Activated naive CD4-positive, alpha-beta T cell treated with anti-CD3 and anti-CD28 coated beads, Interleukin-2, amount 10 ng/mL, durations not matched to agents 7 days and 5 days (primary cell): ENCODE results near the gene ITGB2.

ENCODE experiments used
- CTCF ChIA-PET: fragments of 350-600 bp; sonication (Branson Sonifier 250); formaldehyde crosslinking; loops from one replicate; lab custom pipeline; 2021; ENCODE audit warnings: antibody characterized with exemption; lab: Charles Lee
- DNase-seq: peaks from one replicate; pipeline ENCODE4 v3.0.0-alpha.2; 2020
- H3K27ac Mint-ChIP-seq: one replicate; pipeline ENCODE4 v1.8.0; 2021; ENCODE audit warnings: mild to moderate bottlenecking, moderate library complexity, mixed read lengths
- H3K27me3 Mint-ChIP-seq: one replicate; pipeline ENCODE4 v1.8.0; 2021; ENCODE audit warnings: mild to moderate bottlenecking, mixed read lengths
- H3K36me3 Mint-ChIP-seq: one replicate; pipeline ENCODE4 v1.8.0; 2021; ENCODE audit warnings: mixed read lengths
- H3K4me1 Mint-ChIP-seq: one replicate; pipeline ENCODE4 v1.8.0; 2021; ENCODE audit warnings: mixed read lengths
- H3K4me3 Mint-ChIP-seq: one replicate; pipeline ENCODE4 v1.8.0; 2021; ENCODE audit warnings: mild to moderate bottlenecking, moderate library complexity, mixed read lengths
- H3K9me3 Mint-ChIP-seq: one replicate; pipeline ENCODE4 v1.8.0; 2021; ENCODE audit warnings: mixed read lengths

ITGB2 gene

DNA sequence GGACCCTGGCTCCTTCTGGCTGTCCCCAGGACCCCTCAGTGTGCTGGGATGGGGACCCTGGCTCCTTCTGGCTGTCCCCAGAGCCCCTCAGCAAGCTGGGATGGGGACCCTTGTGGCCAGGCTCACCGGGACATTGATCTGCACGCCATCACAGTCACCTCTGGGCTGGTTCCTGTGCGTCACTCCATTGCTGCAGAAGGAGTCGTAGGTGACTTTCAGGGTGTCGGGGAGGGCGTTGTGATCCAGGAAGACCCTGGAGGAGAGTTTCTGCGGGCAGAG lies 27.5 kb downstream of the ITGB2 start:
- no peak overlapping the region for H3K4me3 Mint-ChIP-seq
- peaks cover 16% of the 10 kb centered on the region for H3K4me1 Mint-ChIP-seq
- peak overlapping the region; percentile 60 for H3K27ac Mint-ChIP-seq
- CTCF ChIA-PET: interaction anchor here (0.9 to 4.4 kb wide), 9 partner anchors 14 to 94 kb away, joined by 3 to 68 read pairs (median 4); no protein-coding TSS in a partner anchor
- H3K9me3 Mint-ChIP-seq: no peaks in the 10 kb centered on the region
- H3K27me3 Mint-ChIP-seq: no peaks in the 10 kb centered on the region
- no peak for DNase-seq
- peaks cover 53% of the 10 kb centered on the region for H3K36me3 Mint-ChIP-seq

DNA sequence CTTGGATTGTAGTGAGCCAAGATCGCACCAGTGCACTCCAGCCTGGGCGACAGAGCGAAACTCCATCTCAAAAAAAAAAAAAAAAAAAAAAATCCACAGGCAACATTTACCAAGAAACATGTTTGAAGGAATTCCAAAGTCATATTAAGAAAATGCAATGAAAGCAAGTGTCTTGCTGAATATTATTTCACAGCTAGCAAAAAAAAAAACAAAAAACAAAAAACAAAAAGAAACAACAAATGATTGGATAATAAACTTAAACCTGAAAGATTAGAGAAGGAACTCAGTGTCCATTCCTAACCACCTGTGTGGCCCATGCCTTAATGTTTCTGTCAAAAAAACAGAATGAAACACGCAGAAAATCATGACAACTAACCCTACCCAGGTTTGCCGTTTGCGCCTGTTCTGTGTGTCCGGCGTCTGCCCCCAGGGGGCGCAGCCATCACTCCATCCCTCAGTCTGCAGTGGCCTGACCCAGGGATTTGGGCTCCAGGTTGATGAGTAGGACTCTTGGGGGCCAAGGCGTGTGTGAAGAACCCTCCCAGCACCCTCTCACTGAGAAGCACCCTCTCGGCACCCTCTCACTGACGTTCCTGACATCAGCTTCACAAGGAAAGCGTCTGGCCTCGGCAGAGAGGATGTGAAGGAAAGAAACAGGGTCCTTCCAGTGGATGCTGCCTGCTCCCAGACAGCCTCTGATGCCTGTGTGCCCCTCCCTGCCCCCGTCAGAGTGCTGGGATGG lies 28.0 kb downstream of the ITGB2 start:
- no peaks in the 10 kb centered on the region for H3K9me3 Mint-ChIP-seq
- H3K4me3 Mint-ChIP-seq: no peak overlapping the region
- H3K27ac Mint-ChIP-seq: peak overlapping the region; percentile 80
- H3K36me3 Mint-ChIP-seq: peaks cover 49% of the 10 kb centered on the region
- CTCF ChIA-PET: interaction anchor here (0.7 to 4.4 kb wide), 12 partner anchors 11 to 236 kb away, joined by 3 to 68 read pairs (median 3); no protein-coding TSS in a partner anchor
- peaks cover 15% of the 10 kb centered on the region for H3K4me1 Mint-ChIP-seq
- H3K27me3 Mint-ChIP-seq: no peaks in the 10 kb centered on the region
- peak; percentile 85 for DNase-seq

GRCh38 chr21:44892095-44892494 lies 28.6 kb downstream of the ITGB2 start:
- no peaks in the 10 kb centered on the region for H3K9me3 Mint-ChIP-seq

GRCh38 chr21:44891631-44892031 lies 29.1 kb downstream of the ITGB2 start:
- Mint-ChIP-seq H3K4me1 (peaks cover 13% of the 10 kb centered on the region), H3K36me3 (peaks cover 50% of the 10 kb centered on the region), H3K9me3 (no peaks in the 10 kb centered on the region), H3K4me3 (no peak overlapping the region), H3K27me3 (no peaks in the 10 kb centered on the region), H3K27ac (no peak overlapping the region)
- no peak for DNase-seq
- CTCF ChIA-PET: interaction anchor here (1.0 to 4.4 kb wide), 3 partner anchors 41 to 237 kb away, joined by 3 to 68 read pairs (median 4); no protein-coding TSS in a partner anchor

More at GRCh38 chr21:44892095-44892494, 28.6 kb downstream of the ITGB2 start:
- Mint-ChIP-seq H3K36me3 (peaks cover 49% of the 10 kb centered on the region), H3K4me1 (peaks cover 13% of the 10 kb centered on the region), H3K4me3 (no peak overlapping the region), H3K27ac (peak overlapping the region; percentile 45), H3K27me3 (no peaks in the 10 kb centered on the region)
- DNase-seq: no peak
- CTCF ChIA-PET: interaction anchor here (0.7 to 4.4 kb wide), 7 partner anchors 12 to 236 kb away, joined by 3 to 68 read pairs (median 3); no protein-coding TSS in a partner anchor

- H3K27ac Mint-ChIP-seq: peak overlapping the region; percentile 55
- DNase-seq: no peak
- peaks cover 48% of the 10 kb centered on the region for H3K36me3 Mint-ChIP-seq
- no peak overlapping the region for H3K4me3 Mint-ChIP-seq
- no peaks in the 10 kb centered on the region for H3K9me3 Mint-ChIP-seq
- peaks cover 13% of the 10 kb centered on the region for H3K4me1 Mint-ChIP-seq
- CTCF ChIA-PET: no interaction called here
- no peaks in the 10 kb centered on the region for H3K27me3 Mint-ChIP-seq
Measured at GRCh38 chr21:44890961-44891541, 29.6 kb downstream of the ITGB2 start.

DNA sequence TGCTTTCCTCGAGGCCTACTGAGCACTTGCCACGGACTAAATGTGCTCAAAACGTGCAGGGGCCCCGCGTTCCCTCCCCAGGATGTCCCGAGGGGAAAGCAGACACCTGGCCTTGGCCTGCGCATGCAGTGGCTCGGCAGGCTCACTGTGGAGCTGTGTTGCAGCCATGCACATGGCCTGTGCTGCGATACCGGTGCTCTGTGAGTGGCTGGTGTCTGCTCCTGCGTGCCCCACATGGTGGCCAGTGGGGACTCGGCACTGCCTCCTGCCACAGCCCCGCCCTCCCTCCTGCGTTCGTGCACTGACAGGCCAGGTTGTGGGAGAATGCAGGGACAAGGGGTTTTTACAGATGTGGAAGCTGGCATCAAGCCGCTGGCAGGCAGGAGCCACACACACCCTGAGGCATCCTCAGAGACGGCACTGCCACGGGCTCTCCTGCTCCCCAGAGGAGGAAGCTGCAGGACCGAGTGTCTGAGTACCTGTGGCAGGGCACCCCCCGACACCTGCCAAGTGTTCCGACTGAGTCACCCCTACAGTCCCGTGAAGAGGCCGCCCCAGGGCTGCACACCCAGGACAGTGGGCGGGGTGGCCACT lies 30.3 kb downstream of the ITGB2 start:
- CTCF ChIA-PET: no interaction called here
- Mint-ChIP-seq H3K36me3 (peaks cover 48% of the 10 kb centered on the region), H3K27me3 (no peaks in the 10 kb centered on the region), H3K4me3 (no peak overlapping the region), H3K9me3 (no peaks in the 10 kb centered on the region), H3K27ac (peak overlapping the region; percentile 55), H3K4me1 (peaks cover 13% of the 10 kb centered on the region)
- no peak for DNase-seq

GRCh38 chr21:44889625-44890337 lies 30.9 kb downstream of the ITGB2 start:
- CTCF ChIA-PET: no interaction called here
- no peak overlapping the region for H3K4me3 Mint-ChIP-seq
- H3K9me3 Mint-ChIP-seq: no peaks in the 10 kb centered on the region
- no peaks in the 10 kb centered on the region for H3K27me3 Mint-ChIP-seq
- no peak for DNase-seq
- H3K36me3 Mint-ChIP-seq: peaks cover 43% of the 10 kb centered on the region
- H3K27ac Mint-ChIP-seq: no peak overlapping the region
- peaks cover 13% of the 10 kb centered on the region for H3K4me1 Mint-ChIP-seq

DNA sequence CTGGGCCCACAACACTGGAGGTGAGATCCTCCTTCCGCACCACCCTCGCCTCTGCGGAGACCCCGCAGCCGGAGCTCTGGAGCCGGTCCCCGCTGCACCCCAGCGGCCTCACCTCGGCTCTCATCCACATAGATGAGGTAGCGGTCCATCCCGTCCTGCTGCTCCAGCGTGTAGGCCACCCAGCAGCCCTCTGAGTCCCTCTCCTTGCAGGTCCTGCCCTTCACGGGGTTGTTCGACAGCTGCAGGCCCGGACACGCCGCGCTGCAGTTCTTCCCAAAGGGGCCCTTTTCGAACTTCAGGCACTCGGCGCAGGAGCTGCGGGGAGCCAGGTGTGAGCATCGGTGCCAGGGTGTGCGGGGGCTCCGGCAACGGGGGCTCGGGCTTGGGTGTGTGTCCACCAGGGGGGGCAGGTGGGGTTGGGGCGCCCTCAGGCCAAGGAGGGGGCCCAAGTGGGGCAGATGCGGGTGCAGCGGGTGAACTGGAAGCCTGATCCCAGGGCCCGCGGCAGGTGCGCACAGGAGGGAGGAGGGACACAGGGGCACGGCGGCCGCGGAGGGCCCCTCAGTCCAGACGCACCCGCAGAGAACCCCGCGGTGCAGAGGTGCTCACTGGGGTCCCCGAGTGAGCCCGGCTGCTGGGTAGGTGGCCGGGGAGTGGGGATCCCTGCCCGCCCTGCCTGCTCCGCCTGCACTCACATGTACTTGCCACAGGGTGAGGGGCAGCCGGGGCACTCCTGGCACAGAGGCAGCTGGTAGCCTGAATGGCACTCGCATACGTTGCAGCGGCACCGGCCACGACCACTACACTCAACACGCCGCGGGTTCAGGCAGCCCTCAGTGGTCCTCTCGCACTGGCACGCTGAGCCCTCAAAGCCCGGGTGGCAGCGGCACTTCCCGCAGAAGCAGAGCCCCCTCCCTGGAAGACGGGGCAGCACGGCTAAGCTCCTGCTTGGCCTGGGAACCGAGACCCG lies 31.8 kb downstream of the ITGB2 start:
- Mint-ChIP-seq H3K4me1 (peaks cover 12% of the 10 kb centered on the region), H3K4me3 (peak overlapping the region; percentile 5), H3K27me3 (no peaks in the 10 kb centered on the region), H3K36me3 (peaks cover 37% of the 10 kb centered on the region), H3K27ac (no peak overlapping the region), H3K9me3 (no peaks in the 10 kb centered on the region)
- CTCF ChIA-PET: no interaction called here
- no peak for DNase-seq

DNA sequence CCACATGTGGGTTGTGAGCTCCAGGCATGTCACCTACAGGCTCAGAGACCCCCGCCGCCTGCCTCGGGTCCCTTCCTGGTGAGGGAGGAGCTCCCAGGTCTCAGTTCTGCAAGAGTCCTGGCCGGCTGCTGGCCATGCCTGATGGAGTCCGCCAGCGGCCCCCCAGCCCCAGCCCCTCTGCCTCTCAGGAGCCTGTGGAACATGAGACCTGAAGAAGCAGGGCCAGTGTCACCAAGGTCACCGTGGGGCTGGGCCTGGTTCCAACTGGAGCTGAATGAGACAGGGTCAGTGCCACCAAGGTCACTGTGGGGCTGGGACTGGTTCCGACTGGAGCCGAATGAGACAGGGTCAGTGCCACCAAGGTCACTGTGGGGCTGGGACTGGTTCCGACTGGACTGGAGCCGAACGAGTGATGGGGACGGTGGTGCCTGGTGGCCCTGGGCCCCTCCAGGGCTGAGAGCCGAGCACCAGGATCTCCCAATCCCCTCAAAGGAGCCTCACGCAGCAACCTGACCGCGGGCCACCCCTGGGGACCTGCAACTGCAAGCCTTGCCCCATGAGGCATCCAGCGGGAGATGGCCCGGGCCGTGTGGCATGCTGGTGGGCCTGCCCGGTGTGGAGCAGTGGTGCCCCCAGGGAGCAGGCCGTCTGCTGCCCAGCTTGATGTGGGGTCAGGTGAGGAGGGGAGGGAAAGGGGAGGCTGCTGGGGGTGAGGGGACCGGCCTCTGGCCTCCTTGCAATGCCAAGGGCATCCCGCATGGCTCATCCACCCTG lies 32.7 kb downstream of the ITGB2 start:
- Mint-ChIP-seq H3K4me3 (no peak overlapping the region), H3K27ac (no peak overlapping the region), H3K9me3 (no peaks in the 10 kb centered on the region), H3K4me1 (peaks cover 8% of the 10 kb centered on the region), H3K36me3 (peaks cover 33% of the 10 kb centered on the region), H3K27me3 (no peaks in the 10 kb centered on the region)
- DNase-seq: no peak
- CTCF ChIA-PET: interaction anchor here (1.1 kb wide), 1 partner anchor 24 kb away, joined by 3 read pairs; no protein-coding TSS in a partner anchor

DNA sequence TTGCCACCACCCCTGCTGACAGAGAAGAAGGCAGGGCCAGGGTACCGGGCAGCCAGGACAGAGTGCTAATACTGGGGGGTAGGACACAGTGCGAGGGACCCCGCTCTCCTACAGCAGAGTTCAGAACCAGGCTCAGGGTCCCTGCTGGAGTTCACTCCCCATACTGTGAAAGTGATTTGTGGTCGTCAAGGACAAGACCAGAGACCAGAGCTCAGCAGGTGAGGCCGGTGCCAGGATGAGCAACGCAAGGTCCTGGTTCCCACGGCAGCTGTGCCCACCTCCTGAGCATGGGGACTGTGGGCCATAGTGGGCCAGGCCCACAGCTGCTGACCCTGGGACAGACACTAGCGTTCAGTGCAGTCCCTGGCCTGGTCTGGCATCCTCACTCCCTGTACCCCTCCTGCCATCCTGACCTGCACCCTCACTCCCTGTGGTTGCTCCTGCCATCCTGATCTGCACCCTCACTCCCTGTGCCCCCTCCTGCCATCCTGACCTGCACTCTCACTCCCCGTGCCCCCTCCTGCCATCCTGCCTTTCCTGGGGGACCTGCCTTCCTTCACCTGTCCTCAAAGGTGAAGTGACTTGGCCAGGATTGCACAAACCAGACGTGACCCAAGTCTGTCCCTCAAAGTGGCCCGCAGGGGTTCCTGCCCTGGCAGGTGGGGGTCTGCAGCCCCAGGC lies 33.4 kb downstream of the ITGB2 start:
- DNase-seq: no peak
- Mint-ChIP-seq H3K4me3 (no peak overlapping the region), H3K36me3 (peaks cover 29% of the 10 kb centered on the region), H3K4me1 (peaks cover 8% of the 10 kb centered on the region), H3K27me3 (no peaks in the 10 kb centered on the region), H3K9me3 (no peaks in the 10 kb centered on the region), H3K27ac (no peak overlapping the region)
- CTCF ChIA-PET: interaction anchor here (1.1 kb wide), 2 partner anchors 12 to 24 kb away, joined by 3 read pairs; no protein-coding TSS in a partner anchor

- no peaks in the 10 kb centered on the region for H3K9me3 Mint-ChIP-seq
- CTCF ChIA-PET: interaction anchor here (1.1 kb wide), 1 partner anchor 11 kb away, joined by 3 read pairs; no protein-coding TSS in a partner anchor
- H3K27me3 Mint-ChIP-seq: no peaks in the 10 kb centered on the region
- H3K4me3 Mint-ChIP-seq: no peak overlapping the region
- DNase-seq: no peak
- peaks cover 26% of the 10 kb centered on the region for H3K36me3 Mint-ChIP-seq
- H3K4me1 Mint-ChIP-seq: peaks cover 17% of the 10 kb centered on the region
- H3K27ac Mint-ChIP-seq: no peak overlapping the region
Measured at GRCh38 chr21:44886113-44887075, 34.3 kb downstream of the ITGB2 start.
